ENCODE data around the gene SMG6.
A peak's percentile ranks its signal among the peaks of the same experiment; 100 is the strongest.
"Not testable (repeated sequence)": the region's sequence is repeated elsewhere in the genome, so short reads cannot be mapped to it uniquely, and the experiment has no call there.

Gene SMG6
- total RNA-seq = 59.7 to 107 (median 82.5) reads per million in 3 experiments

DNA sequence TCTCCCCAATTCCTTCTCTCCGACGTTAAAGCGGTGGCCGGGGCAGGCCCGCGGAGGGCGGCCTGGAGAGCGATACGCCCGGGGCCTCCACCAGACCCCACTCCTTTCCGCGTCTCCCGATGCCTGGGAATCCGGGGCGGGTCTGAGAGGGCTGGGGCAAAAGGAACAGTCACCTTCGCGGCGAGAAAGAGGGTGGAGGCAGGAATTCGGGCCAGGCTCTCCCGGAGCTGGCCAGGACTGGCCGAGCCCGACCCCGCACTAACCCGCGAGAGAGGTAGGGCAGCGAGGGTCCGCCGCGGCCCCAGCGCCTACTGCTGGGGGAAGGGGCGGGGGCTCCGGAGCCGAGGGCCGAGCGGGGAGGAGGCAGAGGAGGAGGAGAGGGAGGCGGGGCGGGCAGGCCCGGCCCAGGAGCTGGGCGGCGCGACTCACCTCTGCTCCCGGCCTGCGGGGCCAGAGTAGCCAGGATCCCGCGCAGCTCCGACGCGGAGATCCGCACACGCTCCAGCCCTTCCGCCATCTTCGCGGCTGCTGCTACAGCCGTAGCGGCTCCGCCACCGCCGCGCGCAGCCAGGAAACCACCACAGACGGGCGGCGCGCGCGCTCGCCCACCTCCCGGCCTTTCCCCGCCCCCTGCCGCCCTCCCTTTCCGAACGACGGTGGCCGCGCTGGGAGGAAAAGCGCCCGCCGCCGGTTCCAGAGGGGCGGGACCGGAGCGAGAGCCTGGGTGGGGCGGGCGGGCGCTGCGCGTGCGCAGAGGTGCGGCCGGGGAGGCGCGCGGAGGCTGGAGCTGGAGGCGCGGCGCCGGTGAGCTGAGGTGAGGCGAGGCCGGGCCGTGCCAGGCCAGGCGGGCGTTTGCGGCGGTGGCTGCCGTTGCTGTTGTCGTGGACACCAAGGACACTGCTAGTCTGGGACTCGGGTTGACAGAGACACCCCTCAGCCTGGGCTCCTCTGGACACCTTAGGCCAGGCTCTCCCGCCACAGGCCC is at the start of gene SMG6, which contains the start of gene SRR:
Gene SMG6, minus strand, starts transcription at position 582 of the 985 bp plus-strand sequence. Its CDS starts 65 bp downstream, at position 517.
Gene SRR, plus strand, starts transcription at position 747 of the 985 bp plus-strand sequence. CDS start 11,611 bp downstream, outside the sequence.
- peak; percentile 91 for DNase-seq

GRCh38 chr17:2351269-2351668 is 47.7 kb upstream of the SMG6 start:
- DNase-seq = no peak

- no peak for DNase-seq
Measured at GRCh38 chr17:2347805-2348685, 44.5 kb upstream of the SMG6 start.

DNA sequence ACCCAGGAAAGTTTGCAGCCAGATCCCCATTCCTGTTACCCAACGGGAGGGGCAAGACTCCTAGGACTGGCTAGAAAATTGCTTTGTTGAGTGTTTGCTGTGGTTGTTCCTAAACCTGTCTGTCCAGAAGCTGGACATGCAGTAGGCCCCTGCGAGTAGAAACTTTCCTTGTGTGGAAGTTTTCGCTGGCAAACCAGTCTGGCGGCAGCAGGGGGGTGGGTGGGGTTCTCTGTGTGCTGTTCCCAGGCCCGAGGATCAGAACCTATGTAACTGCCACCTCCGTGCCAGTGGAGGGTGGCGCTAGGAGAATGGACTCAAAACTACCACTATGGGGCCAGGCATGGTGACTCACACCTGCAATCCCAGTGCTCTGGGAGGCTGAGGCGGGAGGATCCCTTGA is 42.9 kb upstream of the SMG6 start:
- DNase-seq = no peak

DNA sequence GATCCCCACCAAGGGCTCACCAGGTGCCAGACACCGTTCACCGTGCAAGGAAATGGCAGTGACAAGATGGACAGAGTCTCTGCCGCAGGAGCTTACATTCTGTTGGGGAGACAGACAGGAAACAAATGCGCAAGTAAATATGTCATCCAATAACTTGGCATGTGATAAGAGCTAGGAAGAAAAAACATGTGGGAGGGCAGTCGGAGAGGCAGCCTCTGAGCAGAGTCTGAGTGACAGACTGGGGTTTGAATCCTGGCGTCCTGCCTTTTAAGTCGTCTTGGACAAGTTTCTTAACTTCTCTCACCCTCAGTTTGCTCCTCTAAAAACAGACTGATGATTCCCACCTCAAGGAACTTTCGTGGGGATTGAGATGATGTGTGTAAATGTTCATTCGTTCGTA is 40.9 kb upstream of the SMG6 start:
- no peak for DNase-seq

DNA sequence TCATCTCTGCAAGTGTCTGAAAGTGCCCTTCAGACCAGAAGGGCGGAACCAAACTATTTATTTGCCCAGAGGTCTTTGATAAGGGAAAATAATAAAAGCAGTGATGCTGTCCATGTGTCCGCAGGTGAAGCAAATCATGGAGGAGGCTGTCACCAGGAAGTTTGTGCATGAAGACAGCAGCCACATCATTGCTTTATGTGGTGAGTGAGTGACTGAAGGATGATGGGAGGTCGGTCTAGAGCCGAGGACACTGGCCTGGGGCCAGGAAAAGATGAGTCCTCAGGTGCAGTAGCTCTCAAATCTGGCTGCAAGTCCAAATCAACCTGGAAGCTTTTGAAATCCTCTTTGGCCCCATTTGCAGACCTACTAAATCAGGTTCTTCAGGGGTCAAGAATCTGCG is 39.8 kb upstream of the SMG6 start:
- DNase-seq = no peak

DNA sequence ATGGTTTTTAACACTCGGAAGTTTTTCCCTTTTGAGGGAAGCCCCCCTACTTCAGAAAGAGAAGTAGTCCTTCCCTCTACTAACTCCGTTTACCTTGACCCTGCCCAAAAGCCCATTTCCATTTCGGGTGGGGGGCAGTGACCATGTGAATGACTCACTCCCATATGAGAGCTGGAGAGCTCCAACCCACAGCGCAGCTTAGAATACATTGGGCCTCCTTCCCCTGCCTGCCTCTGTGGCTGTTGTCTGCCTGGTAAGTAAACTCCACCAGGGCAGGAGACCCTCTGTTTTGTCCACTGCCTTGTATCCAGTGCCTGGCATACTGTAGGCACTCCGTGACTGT is 34.7 kb upstream of the SMG6 start:
- DNase-seq = no peak

DNA sequence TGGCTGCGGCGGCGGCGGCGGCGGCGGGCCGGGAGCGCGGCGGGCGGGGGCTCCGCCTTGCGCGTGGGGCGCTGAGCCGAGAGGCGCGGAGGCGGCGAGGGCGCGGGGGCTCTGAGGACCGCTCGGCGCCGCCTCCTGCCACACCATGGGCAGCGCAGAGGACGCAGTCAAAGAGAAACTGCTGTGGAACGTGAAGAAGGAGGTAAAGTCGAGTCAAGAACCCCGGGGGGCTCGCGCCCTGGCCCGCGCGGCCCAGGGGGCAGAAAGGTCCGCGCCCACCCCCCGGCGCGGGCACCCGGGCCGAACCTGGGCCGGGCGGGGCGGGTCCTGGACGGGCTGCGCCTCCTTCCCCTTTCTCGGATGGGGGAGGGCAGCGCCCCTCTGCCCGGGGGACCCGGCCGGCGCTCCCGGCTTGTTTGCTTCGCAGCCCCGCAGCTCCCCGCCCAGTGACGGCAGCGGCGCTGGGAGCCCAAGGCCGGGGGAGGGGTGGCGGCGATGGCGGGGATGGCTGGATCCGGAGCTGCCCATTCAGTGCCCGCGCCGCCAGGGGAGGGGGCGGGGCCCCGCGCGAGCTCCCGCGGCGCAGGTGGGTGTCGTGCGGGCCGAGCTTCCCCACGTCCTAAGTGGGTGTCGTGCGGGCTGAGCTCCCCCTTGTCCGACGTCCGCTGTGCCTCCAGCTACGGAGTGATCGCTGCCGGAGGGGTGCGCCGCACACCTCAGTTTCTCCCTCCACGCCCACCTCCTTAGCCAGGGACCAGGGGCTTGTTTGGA is 34.1 kb upstream of the SMG6 start:
- peak; percentile 52 for DNase-seq

- peak; percentile 72 for DNase-seq
Measured at GRCh38 chr17:2336852-2337543, 33.4 kb upstream of the SMG6 start, which contains the start of gene SGSM2. Gene SGSM2, plus strand, starts transcription at chr17:2337501. Its CDS starts 188 bp downstream, at chr17:2337689.

DNA sequence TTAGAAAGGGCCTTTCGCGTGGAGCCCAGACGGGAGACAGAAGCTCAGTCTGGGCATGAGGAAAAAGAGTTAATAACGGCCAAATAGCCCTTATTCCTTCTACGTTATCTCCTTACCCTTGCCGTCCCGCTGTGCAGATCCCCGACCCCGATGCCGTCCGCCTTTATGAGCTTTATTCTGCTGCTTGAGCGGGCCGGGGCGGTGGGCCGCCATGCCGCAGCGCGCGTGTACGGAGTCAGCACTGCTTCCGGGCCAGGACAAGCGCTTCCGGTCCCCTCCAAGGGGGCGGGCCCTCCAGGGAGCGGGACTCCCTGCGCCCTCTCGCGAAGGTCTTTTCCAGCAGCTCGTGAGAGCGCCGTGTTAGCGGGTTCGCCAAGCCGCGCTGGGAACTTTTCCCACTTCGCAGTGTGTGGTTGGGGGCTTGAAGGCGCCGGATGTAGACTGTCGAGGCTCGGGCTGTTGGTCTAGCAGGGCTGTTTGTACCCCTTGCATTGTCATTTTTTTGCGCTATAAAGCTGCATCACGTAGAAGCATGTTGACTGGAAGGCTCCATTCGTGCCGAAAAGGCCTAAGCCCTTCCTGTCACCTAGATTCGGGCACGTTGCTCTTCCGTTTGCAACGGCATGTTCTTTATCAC is 32.7 kb upstream of the SMG6 start, which contains the start of gene TSR1:
Gene TSR1, minus strand, starts transcription at position 243 of the 637 bp plus-strand sequence. Its CDS starts 30 bp downstream, at position 213.
- DNase-seq = peak; percentile 86

GRCh38 chr17:2335726-2336214 is 32.2 kb upstream of the SMG6 start:
- DNase-seq = no peak

DNA sequence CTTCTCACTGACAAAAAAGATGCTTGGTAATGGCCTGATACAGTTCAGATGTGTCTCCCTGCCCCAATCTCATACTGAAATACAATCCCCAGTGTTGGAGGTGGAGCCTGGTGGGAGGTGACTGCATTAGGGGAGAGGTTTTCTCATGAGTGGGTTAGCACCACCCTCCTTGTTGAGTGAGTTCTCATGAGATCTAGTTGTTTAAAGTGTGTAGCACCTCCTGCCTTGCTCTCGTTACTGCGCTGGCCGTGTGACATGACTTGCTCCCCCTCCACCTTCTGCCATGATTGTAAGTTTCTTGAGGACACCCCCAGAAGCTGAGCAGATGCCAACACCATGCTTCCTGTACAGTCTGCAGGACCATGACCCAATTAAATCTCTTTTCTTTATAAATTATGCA is 27.7 kb upstream of the SMG6 start:
- DNase-seq = no peak

- DNase-seq = no peak
Measured at GRCh38 chr17:2323629-2324314, 20.2 kb upstream of the SMG6 start.

- no peak for DNase-seq
Measured at GRCh38 chr17:2321399-2321798, 17.8 kb upstream of the SMG6 start.

DNA sequence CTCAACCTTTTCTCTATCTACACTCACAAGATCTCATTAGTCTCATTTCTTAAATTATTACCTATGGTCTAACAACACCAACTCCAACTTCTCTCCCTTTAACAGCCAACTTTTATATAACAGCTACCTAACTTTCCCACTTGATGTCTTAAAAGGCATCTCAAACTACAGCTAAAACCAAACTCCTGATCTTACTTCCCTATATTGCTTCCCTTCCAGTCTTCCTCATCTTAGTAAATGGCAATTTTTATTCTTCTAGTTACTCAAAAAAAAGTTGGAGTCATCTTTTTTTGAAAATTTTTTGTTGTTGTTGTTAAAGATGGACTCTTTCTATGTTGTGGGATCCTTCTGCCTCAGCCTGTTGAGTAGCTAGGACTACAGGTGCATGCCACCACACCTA is 15.5 kb upstream of the SMG6 start:
- DNase-seq = no peak

GRCh38 chr17:2317796-2318195 is 14.2 kb upstream of the SMG6 start:
- DNase-seq = no peak

DNA sequence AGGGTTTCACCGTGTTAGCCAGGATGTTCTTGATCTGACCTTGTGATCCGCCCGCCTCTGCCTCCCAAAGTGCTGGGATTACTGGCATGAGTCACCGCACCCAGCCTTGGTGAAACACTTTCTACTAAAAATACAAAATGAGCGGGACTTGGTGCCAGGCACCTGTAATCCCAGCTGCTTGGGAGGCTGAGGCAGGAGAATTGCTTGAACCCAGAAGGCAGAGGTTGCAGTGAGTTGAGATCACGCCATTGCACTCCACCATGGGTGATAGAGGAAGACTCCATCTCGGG is 13.3 kb upstream of the SMG6 start:
- DNase-seq = not testable (repeated sequence)

DNA sequence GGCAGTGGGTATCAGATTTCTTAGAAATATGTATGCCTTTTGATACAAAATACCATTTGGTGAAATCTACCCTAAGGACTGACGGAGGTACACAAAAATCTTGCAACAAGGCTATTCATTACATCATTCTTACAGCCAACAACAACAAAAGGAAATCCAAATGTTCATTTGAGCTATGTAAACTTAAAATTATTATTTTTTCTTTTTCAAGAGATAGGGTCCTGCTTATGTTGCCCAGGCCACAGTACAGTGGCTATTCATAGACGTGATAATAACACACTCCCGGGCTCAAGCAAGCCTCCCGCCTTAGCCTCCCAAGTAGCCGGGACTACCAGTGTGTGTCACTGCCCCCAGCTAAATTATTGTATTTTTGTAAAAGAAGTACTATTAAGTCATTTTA is 9.2 kb upstream of the SMG6 start:
- no peak for DNase-seq

GRCh38 chr17:2309338-2310154 is 6.0 kb upstream of the SMG6 start:
- no peak for DNase-seq

GRCh38 chr17:2304931-2305330 is 1.3 kb upstream of the SMG6 start:
- DNase-seq = no peak
